ENCODE data around the gene APOA5.
"Not testable (repeated sequence)": the region's sequence is repeated elsewhere in the genome, so short reads cannot be mapped to it uniquely, and the experiment has no call there.

The APOA5 gene

GRCh38 chr11:116773203-116774097 lies 18.2 kb downstream of the APOA5 start:
- peaks cover 11 to 19% of the 10 kb centered on the region in 2 donors for H3K4me1 ChIP-seq (ENCODE audit: control insufficient read depth in 1 of 2, insufficient read depth in 2 of 2, low read length in 2 of 2)
- peaks cover 8 to 20% of the 10 kb centered on the region in 2 donors for H3K36me3 ChIP-seq (ENCODE audit: control insufficient read depth in 1 of 2, insufficient read depth in 2 of 2, low read length in 2 of 2)
- H3K4me3 ChIP-seq (ENCODE audit: low read depth in 1 of 2, low read length in 2 of 2), result peak overlapping the region; percentile 93 to 94
- peak overlapping the region; percentile 63 for H3K27ac ChIP-seq (ENCODE audit: low read depth, low read length)
- no peaks in the 10 kb centered on the region for H3K9me3 ChIP-seq (ENCODE audit: control insufficient read depth in 1 of 2, low read length in 2 of 2)
- peak overlapping the region; percentile 56 to 86 for H3K9ac ChIP-seq (ENCODE audit: low read depth in 1 of 2, low read length in 2 of 2)
- no peaks in the 10 kb centered on the region for H3K27me3 ChIP-seq (ENCODE audit: control insufficient read depth in 1 of 2, insufficient read depth in 2 of 2, low read length in 2 of 2)

GRCh38 chr11:116772443-116773202 lies 19.1 kb downstream of the APOA5 start, which contains the start of gene BUD13:
BUD13 (minus strand) TSS chr11:116772987; CDS start chr11:116772964, 23 bp downstream.
- Histone ChIP-seq H3K9ac (ENCODE audit: low read depth in 1 of 2, low read length in 2 of 2) (peak within 1 kb of the TSS; percentile 87 to 88), H3K9me3 (ENCODE audit: control insufficient read depth in 1 of 2, low read length in 2 of 2) (no peaks in the 10 kb centered on the region), H3K27me3 (ENCODE audit: control insufficient read depth in 1 of 2, insufficient read depth in 2 of 2, low read length in 2 of 2) (no peaks in the 10 kb centered on the region), H3K4me3 (ENCODE audit: low read depth in 1 of 2, low read length in 2 of 2) (peak within 1 kb of the TSS; percentile 93 to 94), H3K36me3 (ENCODE audit: control insufficient read depth in 1 of 2, insufficient read depth in 2 of 2, low read length in 2 of 2) (peaks cover under 1 to 12% of the 10 kb centered on the region in 2 donors), H3K27ac (ENCODE audit: low read depth, low read length) (peak within 1 kb of the TSS; percentile 94), H3K4me1 (ENCODE audit: control insufficient read depth in 1 of 2, insufficient read depth in 2 of 2, low read length in 2 of 2) (peaks cover 11 to 19% of the 10 kb centered on the region in 2 donors)

- Histone ChIP-seq H3K4me1 (ENCODE audit: control insufficient read depth in 1 of 2, insufficient read depth in 2 of 2, low read length in 2 of 2) (peaks cover 11 to 19% of the 10 kb centered on the region in 2 donors), H3K9me3 (ENCODE audit: control insufficient read depth in 1 of 2, low read length in 2 of 2) (no peaks in the 10 kb centered on the region), H3K27me3 (ENCODE audit: control insufficient read depth in 1 of 2, insufficient read depth in 2 of 2, low read length in 2 of 2) (no peaks in the 10 kb centered on the region), H3K36me3 (ENCODE audit: control insufficient read depth in 1 of 2, insufficient read depth in 2 of 2, low read length in 2 of 2) (peaks cover 0 to 9% of the 10 kb centered on the region in 2 donors), H3K4me3 (ENCODE audit: low read depth in 1 of 2, low read length in 2 of 2) (peak overlapping the region; percentile 93 to 94), H3K27ac (ENCODE audit: low read depth, low read length) (no peak overlapping the region), H3K9ac (ENCODE audit: low read depth in 1 of 2, low read length in 2 of 2) (peak overlapping the region; percentile 87 to 88)
Observed at GRCh38 chr11:116771935-116772334, 19.7 kb downstream of the APOA5 start.

- Histone ChIP-seq H3K9ac (ENCODE audit: low read depth in 1 of 2, low read length in 2 of 2) (no peak overlapping the region), H3K4me1 (ENCODE audit: control insufficient read depth in 1 of 2, insufficient read depth in 2 of 2, low read length in 2 of 2) (no peaks in the 10 kb centered on the region), H3K9me3 (ENCODE audit: control insufficient read depth in 1 of 2, low read length in 2 of 2) (no peaks in the 10 kb centered on the region), H3K36me3 (ENCODE audit: control insufficient read depth in 1 of 2, insufficient read depth in 2 of 2, low read length in 2 of 2) (peaks cover 39 to 70% of the 10 kb centered on the region in 2 donors), H3K4me3 (ENCODE audit: low read depth in 1 of 2, low read length in 2 of 2) (no peak overlapping the region), H3K27ac (ENCODE audit: low read depth, low read length) (no peak overlapping the region), H3K27me3 (ENCODE audit: control insufficient read depth in 1 of 2, insufficient read depth in 2 of 2, low read length in 2 of 2) (no peaks in the 10 kb centered on the region)
Observed at GRCh38 chr11:116762132-116762531, 29.5 kb downstream of the APOA5 start.

- H3K27me3 ChIP-seq (ENCODE audit: control insufficient read depth in 1 of 2, insufficient read depth in 2 of 2, low read length in 2 of 2); H3K9me3 ChIP-seq (ENCODE audit: control insufficient read depth in 1 of 2, low read length in 2 of 2); H3K4me1 ChIP-seq (ENCODE audit: control insufficient read depth in 1 of 2, insufficient read depth in 2 of 2, low read length in 2 of 2); H3K4me3 ChIP-seq (ENCODE audit: low read depth in 1 of 2, low read length in 2 of 2); H3K27ac ChIP-seq (ENCODE audit: low read depth, low read length); H3K9ac ChIP-seq (ENCODE audit: low read depth in 1 of 2, low read length in 2 of 2): not testable (repeated sequence)
- peaks cover 22 to 83% of the 10 kb centered on the region in 2 donors for H3K36me3 ChIP-seq (ENCODE audit: control insufficient read depth in 1 of 2, insufficient read depth in 2 of 2, low read length in 2 of 2)
Observed at GRCh38 chr11:116756044-116756443, 35.6 kb downstream of the APOA5 start.

- H3K27ac ChIP-seq (ENCODE audit: low read depth, low read length), result no peak overlapping the region
- no peaks in the 10 kb centered on the region for H3K27me3 ChIP-seq (ENCODE audit: control insufficient read depth in 1 of 2, insufficient read depth in 2 of 2, low read length in 2 of 2)
- H3K4me1 ChIP-seq (ENCODE audit: control insufficient read depth in 1 of 2, insufficient read depth in 2 of 2, low read length in 2 of 2), result no peaks in the 10 kb centered on the region
- no peak overlapping the region for H3K9ac ChIP-seq (ENCODE audit: low read depth in 1 of 2, low read length in 2 of 2)
- no peaks in the 10 kb centered on the region for H3K9me3 ChIP-seq (ENCODE audit: control insufficient read depth in 1 of 2, low read length in 2 of 2)
- peaks cover 20 to 72% of the 10 kb centered on the region in 2 donors for H3K36me3 ChIP-seq (ENCODE audit: control insufficient read depth in 1 of 2, insufficient read depth in 2 of 2, low read length in 2 of 2)
- no peak overlapping the region for H3K4me3 ChIP-seq (ENCODE audit: low read depth in 1 of 2, low read length in 2 of 2)
Observed at GRCh38 chr11:116750070-116750718, 41.5 kb downstream of the APOA5 start.

GRCh38 chr11:116742104-116742503 lies 49.6 kb downstream of the APOA5 start:
- peaks cover 5 to 9% of the 10 kb centered on the region in 2 donors for H3K36me3 ChIP-seq (ENCODE audit: control insufficient read depth in 1 of 2, insufficient read depth in 2 of 2, low read length in 2 of 2)
- H3K9me3 ChIP-seq (ENCODE audit: control insufficient read depth in 1 of 2, low read length in 2 of 2), result no peaks in the 10 kb centered on the region
- H3K4me1 ChIP-seq (ENCODE audit: control insufficient read depth in 1 of 2, insufficient read depth in 2 of 2, low read length in 2 of 2), result no peaks in the 10 kb centered on the region
- no peak overlapping the region for H3K9ac ChIP-seq (ENCODE audit: low read depth in 1 of 2, low read length in 2 of 2)
- no peak overlapping the region for H3K27ac ChIP-seq (ENCODE audit: low read depth, low read length)
- no peak overlapping the region for H3K4me3 ChIP-seq (ENCODE audit: low read depth in 1 of 2, low read length in 2 of 2)
- H3K27me3 ChIP-seq (ENCODE audit: control insufficient read depth in 1 of 2, insufficient read depth in 2 of 2, low read length in 2 of 2), result no peaks in the 10 kb centered on the region

- no peaks in the 10 kb centered on the region for H3K27me3 ChIP-seq (ENCODE audit: control insufficient read depth in 1 of 2, insufficient read depth in 2 of 2, low read length in 2 of 2)
- H3K36me3 ChIP-seq (ENCODE audit: control insufficient read depth in 1 of 2, insufficient read depth in 2 of 2, low read length in 2 of 2), result no peaks in the 10 kb centered on the region
- H3K27ac ChIP-seq (ENCODE audit: low read depth, low read length), result no peak overlapping the region
- H3K4me1 ChIP-seq (ENCODE audit: control insufficient read depth in 1 of 2, insufficient read depth in 2 of 2, low read length in 2 of 2), result no peaks in the 10 kb centered on the region
- no peak overlapping the region for H3K9ac ChIP-seq (ENCODE audit: low read depth in 1 of 2, low read length in 2 of 2)
- H3K4me3 ChIP-seq (ENCODE audit: low read depth in 1 of 2, low read length in 2 of 2), result no peak overlapping the region
- H3K9me3 ChIP-seq (ENCODE audit: control insufficient read depth in 1 of 2, low read length in 2 of 2), result no peaks in the 10 kb centered on the region
Observed at GRCh38 chr11:116740741-116741140, 50.9 kb downstream of the APOA5 start.

Data from duodenal mucosa (tissue), 2 donors.